ENCODE data around the gene ARHGAP30.
"Not testable (repeated sequence)": the region's sequence is repeated elsewhere in the genome, so short reads cannot be mapped to it uniquely, and the experiment has no call there.

The ARHGAP30 gene

DNA sequence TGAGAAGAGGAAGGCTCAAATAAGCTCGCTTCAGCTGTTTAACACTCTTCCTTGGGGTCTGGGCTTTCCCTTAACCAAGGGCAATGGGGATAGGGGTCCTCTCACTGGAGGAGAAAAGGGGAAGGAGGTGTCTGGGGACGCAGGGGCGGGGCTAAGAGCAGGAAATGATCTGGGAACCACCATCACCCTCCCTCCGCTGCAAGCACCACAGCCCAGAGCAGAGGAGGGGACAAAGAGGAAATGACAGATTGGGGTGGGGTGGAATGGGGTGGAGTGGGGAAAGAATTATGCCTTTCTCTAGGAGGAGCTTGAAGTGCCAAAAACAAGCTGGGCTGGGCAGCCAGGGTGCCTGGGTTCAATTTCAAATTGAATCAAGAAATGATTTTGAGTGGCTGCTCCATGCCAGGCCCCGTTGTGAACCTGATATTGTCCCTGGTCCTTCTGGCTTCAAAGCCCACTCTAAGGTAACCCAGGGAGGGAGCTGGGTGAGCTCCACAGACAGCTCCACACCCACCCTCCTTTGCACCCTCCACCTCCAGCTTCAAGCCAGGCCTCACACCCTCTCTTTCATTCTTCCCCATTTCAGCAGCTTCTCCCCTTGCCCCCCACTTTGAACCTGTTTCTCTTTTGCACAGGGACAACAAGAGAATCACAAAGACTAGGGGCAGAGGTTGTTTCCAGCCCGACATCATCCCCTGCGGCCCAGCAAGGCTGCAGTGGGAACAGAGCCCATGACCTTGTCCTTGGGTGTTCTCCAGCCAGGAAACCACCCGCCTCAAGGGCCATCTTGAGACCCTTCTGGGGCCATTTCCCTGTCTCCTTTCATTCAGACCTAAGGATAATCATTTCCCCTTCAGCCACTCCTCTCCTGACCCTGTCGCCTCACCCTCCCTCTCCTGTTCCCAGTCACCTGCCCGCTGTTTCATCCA is 1.1 kb downstream of the ARHGAP30 start:
- peak; percentile 23 for DNase-seq

GRCh38 chr1:161066694-161067093 is 3.0 kb downstream of the ARHGAP30 start:
- DNase-seq = no peak

DNA sequence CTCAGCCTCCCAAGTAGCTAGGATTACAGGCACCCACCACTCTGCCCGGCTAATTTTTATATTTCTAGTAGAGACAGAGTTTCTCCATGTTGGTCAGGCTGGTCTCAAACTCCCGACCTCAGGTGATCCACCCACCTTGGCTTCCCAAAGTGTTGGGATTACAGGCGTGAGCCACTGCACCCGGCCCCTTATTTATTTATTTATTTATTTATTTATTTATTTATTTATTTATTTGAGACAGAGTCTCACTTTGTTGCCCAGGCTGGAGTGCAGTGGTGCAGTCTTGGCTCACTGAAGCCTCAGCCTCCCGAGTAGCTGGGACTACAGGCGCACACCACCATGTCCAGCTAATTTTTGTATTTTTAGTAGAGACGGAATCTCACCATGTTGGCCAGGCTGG is 4.0 kb downstream of the ARHGAP30 start:
- not testable (repeated sequence) for DNase-seq

DNA sequence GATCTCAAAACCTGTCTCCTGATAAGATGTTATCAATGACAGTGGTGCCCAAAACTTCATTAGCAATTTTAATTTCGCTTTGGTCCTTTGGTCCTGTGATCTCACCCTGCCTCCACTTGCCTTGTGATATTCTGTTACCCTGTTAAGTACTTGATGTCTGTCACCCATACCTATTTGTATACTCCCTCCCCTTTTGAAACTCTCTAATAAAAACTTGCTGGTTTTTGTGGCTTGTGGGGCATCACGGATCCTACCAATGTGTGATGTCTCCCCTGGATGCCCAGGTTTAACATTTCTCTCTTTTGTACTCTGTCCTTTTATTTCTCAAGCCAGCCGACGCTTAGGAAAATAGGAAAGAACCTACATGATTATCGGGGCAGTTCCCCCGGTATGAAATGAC is 5.8 kb downstream of the ARHGAP30 start:
- not testable (repeated sequence) for DNase-seq

GRCh38 chr1:161061419-161061818 is 8.3 kb downstream of the ARHGAP30 start:
- no peak for DNase-seq

DNA sequence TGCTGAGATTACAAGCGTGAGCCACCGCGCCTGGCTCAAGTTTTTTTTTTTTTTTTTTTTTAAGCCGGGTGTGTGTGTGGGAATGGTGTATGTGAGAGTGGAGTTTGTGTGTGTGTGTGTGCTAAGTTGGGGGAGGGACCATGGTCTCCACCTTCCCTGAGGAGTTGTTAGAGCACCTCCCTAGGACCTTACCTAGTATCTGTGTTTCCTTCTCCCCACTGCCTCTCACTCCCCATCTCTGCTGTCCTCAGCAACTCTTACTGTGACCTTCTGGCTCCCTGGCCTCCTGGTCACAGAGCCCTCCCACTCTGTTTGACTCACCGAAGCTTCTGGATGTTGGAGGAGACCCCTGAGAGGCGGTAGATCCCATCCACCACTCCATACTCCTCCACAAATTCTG is 10.4 kb downstream of the ARHGAP30 start:
- DNase-seq = no peak

GRCh38 chr1:161054805-161055204 is 14.9 kb downstream of the ARHGAP30 start:
- DNase-seq = no peak

- no peak for DNase-seq
Measured at GRCh38 chr1:161054232-161054631, 15.5 kb downstream of the ARHGAP30 start.

- DNase-seq = no peak
Measured at GRCh38 chr1:161052899-161053298, 16.8 kb downstream of the ARHGAP30 start.

DNA sequence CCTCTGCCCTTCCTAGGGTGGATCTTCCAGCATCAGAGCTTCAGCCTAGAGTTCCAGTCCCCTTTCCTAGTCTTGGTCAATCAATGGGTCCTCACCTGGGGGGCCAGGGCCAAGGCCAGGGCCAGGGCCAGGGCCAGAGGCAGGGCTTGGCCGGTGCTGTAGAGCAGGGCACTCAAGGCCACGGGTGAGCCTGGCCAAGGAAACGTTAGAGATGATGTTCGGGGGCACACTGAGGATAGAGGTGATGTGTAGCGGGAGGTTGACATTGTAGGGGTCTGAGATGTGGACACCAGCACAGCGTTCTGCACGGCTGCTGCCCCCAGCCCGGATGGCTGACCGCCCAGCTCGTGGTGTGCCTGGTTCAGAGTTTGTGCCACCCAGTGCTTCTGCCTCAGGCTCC is 18.5 kb downstream of the ARHGAP30 start:
- DNase-seq = no peak

GRCh38 chr1:161048949-161049722 is 20.6 kb downstream of the ARHGAP30 start:
- no peak for DNase-seq

DNA sequence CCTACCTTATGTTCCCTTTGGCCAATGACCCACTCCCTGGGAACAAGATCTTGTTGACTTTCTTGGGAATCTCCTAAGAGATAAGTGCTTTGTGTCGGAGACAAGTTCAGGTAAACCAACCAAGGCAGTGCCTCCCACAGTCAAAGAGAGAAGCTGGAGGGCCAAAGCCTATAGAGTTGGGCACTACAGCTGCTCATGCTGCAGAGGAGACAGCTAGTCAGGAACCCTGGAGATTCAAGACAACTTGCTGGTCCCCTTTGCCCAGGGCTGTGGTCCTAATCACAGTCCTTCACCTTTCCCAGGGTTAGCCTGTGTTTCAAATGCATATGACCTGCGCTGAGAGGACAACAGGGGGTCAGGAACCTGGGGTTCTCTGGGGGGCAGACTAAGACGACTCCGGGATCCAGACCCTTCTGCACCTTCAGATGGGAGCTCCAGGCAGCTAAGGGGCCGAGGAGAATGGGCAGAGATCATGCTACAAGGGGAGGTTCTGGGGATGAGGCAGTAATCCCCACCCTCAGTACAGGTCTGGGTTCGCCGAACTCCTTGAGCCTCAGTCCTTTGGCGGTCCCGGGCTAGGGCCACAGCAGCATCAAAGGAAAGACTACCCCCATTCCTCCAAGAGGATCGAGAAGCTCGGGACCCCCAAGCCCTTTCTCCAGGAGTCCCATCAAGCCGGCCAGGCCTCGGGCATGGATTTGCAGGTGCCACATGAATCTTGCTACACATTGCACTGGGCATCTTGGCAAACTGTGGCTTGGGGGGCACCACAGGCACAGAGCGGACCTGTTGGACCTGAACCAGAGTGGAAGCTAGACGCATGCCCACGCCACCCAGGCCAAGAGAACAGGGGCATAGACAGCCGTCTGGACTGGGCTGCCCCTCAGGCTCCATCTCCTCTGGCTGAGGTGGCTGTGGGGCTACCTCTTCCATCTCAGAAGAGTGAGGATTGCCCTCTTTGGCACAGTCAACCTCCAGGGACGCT is 22.0 kb downstream of the ARHGAP30 start:
- no peak for DNase-seq

DNA sequence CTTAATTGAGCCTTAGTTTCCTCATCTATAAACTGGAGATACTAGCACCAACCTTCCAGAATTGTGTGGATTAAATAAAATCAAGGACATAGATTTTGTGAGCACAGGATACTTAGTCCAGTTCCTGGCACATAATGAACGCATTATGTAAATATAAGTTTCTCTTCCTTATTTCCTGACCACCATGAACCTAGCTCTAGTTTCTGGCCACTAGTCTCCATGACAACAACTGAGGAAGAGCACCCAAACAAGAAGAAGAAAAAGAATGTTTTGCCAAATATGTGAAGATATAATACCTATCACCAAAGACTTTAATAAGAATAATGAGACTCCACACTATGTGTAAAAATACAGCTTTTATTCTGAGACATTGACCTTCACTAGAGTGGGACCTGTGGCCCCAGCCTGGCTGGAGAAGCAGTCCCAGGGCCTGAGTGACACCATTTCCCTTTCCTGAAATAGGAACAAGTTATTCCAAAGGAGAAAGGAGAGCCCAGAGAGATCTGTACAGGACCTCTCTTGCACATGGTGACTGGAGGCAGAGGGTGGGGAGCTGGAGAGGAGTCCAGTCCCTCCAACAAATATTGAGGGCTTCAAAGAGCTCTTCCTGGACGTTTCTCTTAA is 23.0 kb downstream of the ARHGAP30 start:
- DNase-seq = peak; percentile 35

DNA sequence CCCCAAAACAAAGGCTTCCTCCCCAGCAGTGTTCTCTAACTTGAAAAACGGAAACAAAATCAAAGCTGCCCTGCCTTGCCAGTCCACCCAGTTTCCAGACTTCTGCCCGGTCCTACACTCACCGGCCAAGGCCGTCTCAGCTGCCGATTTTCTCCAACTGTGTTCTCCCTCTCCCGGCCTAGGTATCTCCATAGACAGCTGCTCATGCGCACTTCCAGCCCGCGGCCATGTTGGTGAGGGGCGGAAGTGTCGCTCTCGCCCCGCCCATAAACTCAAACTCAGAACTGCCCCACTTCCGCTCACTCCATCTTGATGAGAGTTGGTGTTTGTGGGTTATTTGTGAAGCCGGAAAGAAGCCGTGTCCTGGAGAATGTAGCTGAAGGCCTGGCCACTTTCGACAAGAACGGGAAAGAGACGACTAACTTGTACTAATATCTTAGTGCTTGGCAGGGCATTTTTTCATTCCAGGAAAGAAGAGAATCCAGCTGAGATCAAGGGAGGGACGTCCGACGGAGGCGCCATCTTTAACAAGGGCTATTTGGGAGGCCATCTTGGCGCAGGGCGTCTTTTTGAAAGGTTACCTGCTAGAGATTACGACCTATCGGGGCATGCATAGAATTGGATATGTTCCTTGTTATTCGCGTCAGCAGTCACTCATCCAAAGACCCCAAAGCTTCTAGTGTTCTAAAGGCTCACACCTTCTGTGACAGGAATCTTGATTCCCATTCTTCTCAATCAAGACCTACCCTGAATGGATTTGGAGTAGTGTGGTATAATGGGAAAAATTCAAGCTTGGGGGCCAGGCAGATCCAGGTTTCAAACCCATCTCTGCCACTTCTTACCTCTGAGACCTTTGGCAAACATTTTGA is 23.7 kb downstream of the ARHGAP30 start, which contains the start of gene USF1:
TSS of gene USF1 (minus strand) at position 242 of the 869 bp plus-strand sequence. CDS start 2,702 bp downstream, outside the sequence.
- peak; percentile 95 for DNase-seq

- peak; percentile 69 for DNase-seq
Measured at GRCh38 chr1:161044908-161045735, 24.6 kb downstream of the ARHGAP30 start.

GRCh38 chr1:161044535-161044907 is 25.2 kb downstream of the ARHGAP30 start:
- no peak for DNase-seq

DNA sequence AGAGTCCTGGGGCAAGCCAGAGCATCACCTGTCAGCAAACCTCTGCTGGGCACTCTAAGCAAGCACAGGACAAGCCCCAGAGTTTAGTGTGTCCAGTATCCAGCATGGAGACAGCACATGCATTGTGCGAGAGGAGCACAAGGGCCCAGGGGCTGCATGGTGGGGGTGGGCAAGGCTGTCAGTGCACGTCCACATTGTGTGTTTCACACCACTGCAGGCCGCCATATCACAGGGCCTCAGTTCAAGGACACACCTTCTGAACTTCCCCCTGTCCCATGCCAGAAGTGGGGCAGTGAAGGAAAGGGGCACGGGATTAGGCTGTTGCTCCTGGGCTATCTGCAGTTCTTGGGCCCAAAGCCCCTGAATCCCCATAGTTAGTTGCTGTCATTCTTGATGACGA is 30.1 kb downstream of the ARHGAP30 start:
- no peak for DNase-seq

- no peak for DNase-seq
Measured at GRCh38 chr1:161039154-161039545, 30.5 kb downstream of the ARHGAP30 start.

DNA sequence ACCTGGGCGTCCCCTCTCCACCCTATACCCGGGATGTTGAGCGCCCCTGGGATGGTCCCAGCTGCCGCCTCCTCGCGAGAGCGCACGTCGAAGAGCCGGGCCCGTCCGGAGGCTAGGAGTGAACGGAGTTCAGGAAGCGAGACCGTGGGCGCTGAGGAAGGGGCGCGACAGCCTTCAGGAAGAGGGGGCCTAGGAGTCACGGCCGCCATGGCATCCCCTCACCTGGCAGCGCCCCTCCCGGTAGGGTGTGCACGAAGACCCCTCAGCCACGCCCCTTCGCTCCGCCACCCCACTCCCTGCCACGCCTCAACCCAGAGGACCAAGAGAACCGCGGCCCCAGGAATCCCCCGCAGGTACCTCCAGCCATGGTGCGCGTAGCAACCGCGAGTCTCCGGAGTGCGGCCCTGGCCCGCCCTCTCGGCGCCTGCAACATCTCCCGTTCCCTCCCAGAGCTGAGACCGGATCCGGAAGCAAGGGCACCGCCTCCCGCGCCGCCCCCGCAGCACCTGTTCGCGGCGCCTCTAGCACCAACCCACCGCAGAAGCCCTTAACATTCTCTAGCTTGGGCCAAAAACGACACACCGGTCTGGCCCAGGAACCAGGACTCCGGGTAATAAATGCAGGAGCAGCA is 31.1 kb downstream of the ARHGAP30 start, which contains the start of gene TSTD1:
TSS of gene TSTD1 (minus strand) at position 442 of the 631 bp plus-strand sequence. CDS start at position 367, 75 bp downstream.
- no peak for DNase-seq

Measured in midbrain (tissue), 1 donor.